Keratinocyte (primary cell): ENCODE measurements around the gene SMIM45.
A peak's percentile ranks its signal among the peaks of the same experiment; 100 is the strongest.

Experiments used
- DNase-seq: peaks from one replicate; pipeline ENCODE4 v3.0.0-alpha.2; 2011; ENCODE audit warnings: low read depth, missing footprints, low spot score
- FAIRE-seq: peaks from 2 replicates; lab custom pipeline; 2011; peaks lifted over from hg19 to GRCh38; lab: Jason Lieb, UNC
- H2AFZ ChIP-seq: 2 replicates; pipeline ENCODE4 v1.6.0; 2012; ENCODE audit warnings: low read length, control low read depth, inconsistent platforms; ENCODE audit not compliant: control insufficient read depth
- H3K27ac ChIP-seq: 2 replicates; pipeline ENCODE4 v1.5.1; 2011; ENCODE audit warnings: low read length; ENCODE audit not compliant: control insufficient read depth, insufficient read depth
- H3K27me3 ChIP-seq: 3 replicates; pipeline ENCODE4 v1.6.0; 2011; ENCODE audit warnings: low read length; ENCODE audit not compliant: control insufficient read depth, insufficient read depth; ENCODE audit errors: extremely low read depth
- H3K36me3 ChIP-seq, 2 experiments: 2 replicates in 1 of 2; 3 replicates in 1 of 2; pipeline ENCODE4 v1.5.1; 2011; ENCODE audit warnings: low read length in 2 of 2, mild to moderate bottlenecking in 1 of 2; ENCODE audit not compliant: control insufficient read depth in 2 of 2, insufficient read depth in 2 of 2; ENCODE audit errors: extremely low read depth in 1 of 2
- H3K4me1 ChIP-seq: 3 replicates; pipeline ENCODE4 v1.5.1; 2011; ENCODE audit warnings: low read length; ENCODE audit not compliant: control insufficient read depth, insufficient read depth; ENCODE audit errors: extremely low read depth
- H3K4me2 ChIP-seq: 3 replicates; pipeline ENCODE4 v1.6.0; 2011; ENCODE audit warnings: low read depth, low read length; ENCODE audit not compliant: control insufficient read depth, insufficient read depth; ENCODE audit errors: extremely low read depth
- H3K4me3 ChIP-seq, 3 experiments: fragments of 200-600 bp in 1 of 3; sonication (generic) in 1 of 3; 2 replicates in 2 of 3; 3 replicates in 1 of 3; pipeline ENCODE4 v1.5.1; 2011 to 2016; ENCODE audit warnings: low read length in 3 of 3, mild to moderate bottlenecking in 3 of 3, control low read depth in 2 of 3, inconsistent platforms in 1 of 3, low read depth in 1 of 3, mixed read lengths in 1 of 3, mixed run types in 1 of 3, moderate library complexity in 1 of 3; ENCODE audit not compliant: control insufficient read depth in 2 of 3, insufficient read depth in 2 of 3; ENCODE audit errors: extremely low read depth in 1 of 3
- H3K79me2 ChIP-seq: 2 replicates; pipeline ENCODE4 v1.6.0; 2012; ENCODE audit warnings: low read length; ENCODE audit not compliant: control insufficient read depth, insufficient read depth
- H3K9ac ChIP-seq: 3 replicates; pipeline ENCODE4 v1.6.0; 2011; ENCODE audit warnings: low read length; ENCODE audit not compliant: control insufficient read depth, insufficient read depth; ENCODE audit errors: extremely low read depth
- H3K9me1 ChIP-seq: 3 replicates; pipeline ENCODE4 v1.6.0; 2011; ENCODE audit warnings: low read length; ENCODE audit not compliant: control insufficient read depth, insufficient read depth; ENCODE audit errors: extremely low read depth
- H3K9me3 ChIP-seq: 2 replicates; pipeline ENCODE4 v1.5.1; 2012; ENCODE audit warnings: low read depth, low read length; ENCODE audit not compliant: control insufficient read depth
- H4K20me1 ChIP-seq: 3 replicates; pipeline ENCODE4 v1.6.0; 2011; ENCODE audit warnings: low read length; ENCODE audit not compliant: control insufficient read depth, insufficient read depth; ENCODE audit errors: extremely low read depth
- CTCF ChIP-seq, 3 experiments: IDR thresholded peaks in 1 of 3; conservative IDR thresholded peaks in 1 of 3; optimal IDR thresholded peaks in 1 of 3; 2 replicates in 2 of 3; 3 replicates in 1 of 3; pipeline versions ENCODE3 to v1.5.1; 2011; ENCODE audit warnings: low read length in 3 of 3, mild to moderate bottlenecking in 3 of 3, moderate library complexity in 2 of 3, control low read depth in 1 of 3, inconsistent platforms in 1 of 3; ENCODE audit not compliant: insufficient read depth in 2 of 3; ENCODE audit errors: extremely low read depth in 1 of 3
- EZH2 ChIP-seq: IDR thresholded peaks from one replicate; pipeline ENCODE4 v1.6.1; 2012; ENCODE audit warnings: inconsistent platforms, mild to moderate bottlenecking, low read length, moderate library complexity
- dilution Hi-C: fragments of 300-500 bp; cut with MboI; formaldehyde crosslinking; loops from one replicate; pipeline ENCODE4 v1.7.0; 2020; ENCODE audit warnings: low sequenced_read_pairs; ENCODE audit not compliant: extremely low pct_ligation_motif_present

SMIM45 gene

GRCh38 chr22:41968601-41969000, 16.7 kb downstream of the SMIM45 start:
- H3K9me1 ChIP-seq, result no peaks in the 10 kb centered on the region
- no peak overlapping the region for H2AFZ ChIP-seq
- dilution Hi-C loops, result no loop called here
- no peak overlapping the region for H3K9ac ChIP-seq
- H3K27me3 ChIP-seq, result peaks cover 2% of the 10 kb centered on the region
- TF ChIP-seq CTCF (optimal IDR thresholded peaks at IDR 0.05 in 1 of 3, IDR thresholded peaks at IDR 0.05 in 1 of 3, conservative IDR thresholded peaks at IDR 0.05 in 1 of 3; ENCODE audit: extremely low read depth in 1 of 3, insufficient read depth in 2 of 3, low read length in 3 of 3) (no peak), EZH2 (no peak)
- no peak overlapping the region for H3K4me3 ChIP-seq
- no peaks in the 10 kb centered on the region for H4K20me1 ChIP-seq
- DNase-seq (no peak), FAIRE-seq (peak; percentile 41)
- peaks cover 4% of the 10 kb centered on the region for H3K4me1 ChIP-seq
- no peak overlapping the region for H3K4me2 ChIP-seq
- H3K9me3 ChIP-seq, result no peaks in the 10 kb centered on the region
- H3K27ac ChIP-seq, result no peak overlapping the region
- no peaks in the 10 kb centered on the region for H3K79me2 ChIP-seq
- H3K36me3 ChIP-seq, result no peaks in the 10 kb centered on the region

- Histone ChIP-seq H2AFZ (no peak within 1 kb of the TSS), H3K4me1 (peaks cover 4% of the 10 kb centered on the region), H3K9me3 (no peaks in the 10 kb centered on the region), H3K4me2 (no peak within 1 kb of the TSS), H3K4me3 (no peak within 1 kb of the TSS), H4K20me1 (no peaks in the 10 kb centered on the region), H3K36me3 (no peaks in the 10 kb centered on the region), H3K79me2 (no peaks in the 10 kb centered on the region), H3K9ac (no peak within 1 kb of the TSS), H3K27ac (no peak within 1 kb of the TSS), H3K27me3 (peaks cover 5% of the 10 kb centered on the region), H3K9me1 (no peaks in the 10 kb centered on the region)
- DNase-seq (no peak), FAIRE-seq (no peak)
- dilution Hi-C loops, result no loop called here
- no peak for TF ChIP-seq CTCF (optimal IDR thresholded peaks at IDR 0.05 in 1 of 3, IDR thresholded peaks at IDR 0.05 in 1 of 3, conservative IDR thresholded peaks at IDR 0.05 in 1 of 3; ENCODE audit: extremely low read depth in 1 of 3, insufficient read depth in 2 of 3, low read length in 3 of 3)
- no peak for TF ChIP-seq EZH2
These were observed 17.2 kb downstream of the SMIM45 start, which contains the start of gene SEPTIN3 for GRCh38 chr22:41969110-41969646. Gene SEPTIN3 (plus strand): TSS chr22:41969443. CDS start chr22:41971493, 2,050 bp downstream.
